Neuron (in vitro differentiated cells): ENCODE results near the gene OR2AE1.
"Not testable (repeated sequence)": the region's sequence is repeated elsewhere in the genome, so short reads cannot be mapped to it uniquely, and the experiment has no call there.

Experiments used
- H2AFZ ChIP-seq: one replicate; pipeline ENCODE4 v1.6.1; 2013; ENCODE audit warnings: low read depth, mild to moderate bottlenecking, inconsistent platforms, low read length, moderate library complexity
- H3K27me3 ChIP-seq: one replicate; pipeline ENCODE4 v1.6.1; 2013; ENCODE audit warnings: low read length; ENCODE audit not compliant: insufficient read depth
- H3K36me3 ChIP-seq: one replicate; pipeline ENCODE4 v1.6.1; 2013; ENCODE audit warnings: low read length; ENCODE audit not compliant: insufficient read depth
- H3K4me1 ChIP-seq: one replicate; pipeline ENCODE4 v1.6.1; 2013; ENCODE audit warnings: low read length; ENCODE audit not compliant: insufficient read depth
- H3K4me3 ChIP-seq: 2 replicates; pipeline ENCODE4 v1.5.1; 2013; ENCODE audit warnings: mild to moderate bottlenecking, low read length, moderate library complexity
- H3K9me3 ChIP-seq: one replicate; pipeline ENCODE4 v1.6.1; 2013; ENCODE audit warnings: low read length

Gene OR2AE1

DNA sequence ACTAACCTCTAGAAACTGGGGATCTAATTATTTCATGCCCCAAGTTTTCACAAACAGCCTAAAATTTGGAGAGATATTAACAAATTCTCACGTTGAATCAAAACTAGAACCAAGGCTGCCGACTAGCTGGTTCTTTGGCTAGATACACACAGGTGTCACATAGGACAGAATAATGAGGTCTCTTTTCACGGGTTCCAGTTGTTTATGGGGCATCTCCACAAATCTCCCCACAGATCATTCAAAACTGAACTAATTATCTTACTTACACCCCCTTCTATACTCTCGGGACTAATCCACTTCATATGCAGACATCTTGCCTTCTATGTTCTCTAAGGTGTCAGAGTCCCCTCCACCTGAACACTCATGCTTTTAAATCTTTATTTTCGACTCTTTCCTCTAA, 16.4 kb upstream of the OR2AE1 start:
- no peak overlapping the region for H2AFZ ChIP-seq
- H3K4me1 ChIP-seq: no peaks in the 10 kb centered on the region
- no peaks in the 10 kb centered on the region for H3K36me3 ChIP-seq
- no peak overlapping the region for H3K4me3 ChIP-seq
- no peaks in the 10 kb centered on the region for H3K9me3 ChIP-seq
- H3K27me3 ChIP-seq: no peaks in the 10 kb centered on the region

DNA sequence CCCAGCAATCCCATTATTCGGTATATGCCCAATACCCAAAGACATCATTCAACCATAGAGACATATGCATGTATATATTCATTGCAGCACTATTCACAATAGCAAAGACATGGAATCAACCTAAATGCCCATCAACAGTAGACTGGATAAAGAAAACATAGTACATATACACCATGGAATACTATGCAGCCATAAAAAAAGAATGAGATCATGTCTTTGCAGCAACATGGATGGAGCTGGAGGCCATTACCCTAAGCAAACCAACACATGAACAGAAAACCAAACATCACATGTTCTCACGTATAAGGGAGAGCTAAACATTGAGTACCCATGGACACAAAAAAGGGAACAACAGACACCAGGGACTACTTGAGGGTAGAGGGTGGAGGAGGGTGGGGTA, 13.5 kb upstream of the OR2AE1 start:
- H3K27me3 ChIP-seq, H3K4me1 ChIP-seq, H3K4me3 ChIP-seq, H2AFZ ChIP-seq, H3K36me3 ChIP-seq, H3K9me3 ChIP-seq: not testable (repeated sequence)

DNA sequence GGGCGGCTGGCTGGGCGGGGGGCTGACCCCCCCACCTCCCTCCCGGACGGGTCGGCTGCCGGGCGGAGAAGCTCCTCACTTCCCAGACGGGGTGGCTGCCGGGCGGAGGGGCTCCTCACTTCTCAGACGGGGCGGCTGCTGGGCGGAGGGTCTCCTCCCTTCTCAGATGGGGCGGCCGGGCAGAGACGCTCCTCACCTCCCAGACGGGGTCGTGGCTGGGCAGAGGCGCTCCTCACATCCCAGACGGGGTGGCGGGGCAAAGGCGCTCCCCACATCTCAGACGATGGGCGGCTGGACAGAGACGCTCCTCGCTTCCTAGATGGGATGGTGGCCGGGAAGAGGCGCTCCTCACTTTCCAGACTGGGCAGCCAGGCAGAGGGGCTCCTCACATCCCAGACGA, 11.5 kb upstream of the OR2AE1 start:
- H2AFZ ChIP-seq, H3K4me3 ChIP-seq: not testable (repeated sequence)

DNA sequence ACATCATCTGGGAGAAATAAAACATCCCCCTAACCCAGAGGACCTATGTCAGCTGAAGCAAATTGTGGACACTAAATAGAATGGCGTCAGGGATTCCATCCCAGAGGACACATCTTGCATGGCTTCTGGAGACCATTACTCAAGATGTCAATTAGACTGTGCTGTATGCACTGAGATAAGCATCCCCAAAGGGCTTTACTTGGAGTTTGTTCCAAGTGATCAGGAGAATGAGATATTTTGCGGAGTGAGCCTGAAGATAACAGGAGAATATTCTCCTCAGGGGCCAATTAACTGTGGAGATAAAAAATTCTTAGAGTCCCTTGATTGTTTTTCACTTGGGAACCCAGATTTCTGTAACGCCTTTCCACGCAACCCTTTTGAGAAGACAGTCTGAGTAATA, 4.5 kb upstream of the OR2AE1 start:
- Histone ChIP-seq H2AFZ (no peak overlapping the region), H3K4me1 (no peaks in the 10 kb centered on the region), H3K9me3 (no peaks in the 10 kb centered on the region), H3K27me3 (no peaks in the 10 kb centered on the region), H3K4me3 (no peak overlapping the region), H3K36me3 (no peaks in the 10 kb centered on the region)

More for the DNA sequence above, 11.5 kb upstream of the OR2AE1 start:
- H3K27me3 ChIP-seq, H3K36me3 ChIP-seq, H3K9me3 ChIP-seq, H3K4me1 ChIP-seq: not testable (repeated sequence)

DNA sequence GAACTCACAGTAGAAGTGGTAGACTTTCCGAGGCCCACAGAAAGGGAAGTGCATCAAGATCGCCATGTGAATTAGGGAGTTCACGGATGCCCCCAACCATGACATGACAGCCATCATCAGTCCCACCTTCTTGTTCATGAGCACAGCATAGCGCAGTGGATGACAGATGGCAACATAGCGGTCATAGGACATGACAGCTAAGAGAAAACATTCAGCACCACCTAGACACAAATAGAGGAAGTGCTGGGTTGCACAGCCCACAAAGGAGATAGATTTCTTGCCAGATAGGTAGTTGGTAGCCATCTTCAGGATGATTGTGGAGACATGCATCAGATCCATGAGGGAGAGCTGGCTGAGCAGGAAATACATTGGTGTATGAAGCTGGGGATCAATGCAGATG, 342 bp downstream of the OR2AE1 start:
- Histone ChIP-seq H3K9me3 (no peaks in the 10 kb centered on the region), H3K4me1 (no peaks in the 10 kb centered on the region), H2AFZ (no peak overlapping the region), H3K27me3 (no peaks in the 10 kb centered on the region), H3K4me3 (no peak overlapping the region), H3K36me3 (no peaks in the 10 kb centered on the region)

DNA sequence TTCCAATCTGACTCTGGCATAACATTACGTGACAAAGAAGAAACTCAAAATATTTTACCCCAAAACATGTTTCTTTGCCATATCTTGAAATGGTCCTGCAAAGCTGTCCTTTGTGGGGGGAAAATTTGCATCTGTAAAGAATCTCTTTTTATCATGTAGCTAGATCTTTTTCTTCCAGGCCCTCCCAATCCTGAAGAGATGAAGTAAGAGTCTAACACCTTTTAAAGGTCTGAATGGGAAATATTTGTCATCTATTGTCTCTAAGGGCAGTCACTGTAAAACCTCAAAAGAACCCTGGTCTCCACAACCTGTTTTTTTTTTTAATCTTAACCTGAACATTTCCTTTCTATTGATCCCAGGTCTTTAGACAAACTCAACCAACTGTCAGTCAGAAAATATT, 8.6 kb downstream of the OR2AE1 start:
- H3K4me3 ChIP-seq: no peak overlapping the region

DNA sequence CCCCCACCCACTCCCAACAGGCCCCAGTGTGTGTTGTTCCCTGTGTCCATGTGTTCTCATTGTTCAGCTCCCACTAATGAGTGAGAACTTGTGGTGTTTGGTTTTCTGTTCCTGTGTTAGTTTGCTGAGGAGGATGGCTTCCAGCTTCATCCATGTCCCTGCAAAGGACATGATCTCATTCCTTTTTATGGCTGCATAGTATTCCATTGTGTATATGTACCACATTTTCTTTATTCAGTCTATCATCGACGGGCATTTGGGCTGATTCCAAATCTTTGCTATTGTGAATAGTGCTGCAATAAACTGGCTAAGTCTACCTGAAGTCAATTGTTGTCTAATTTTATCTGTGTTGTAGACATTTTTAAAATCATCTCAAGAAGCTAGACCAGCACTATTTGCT, 9.4 kb downstream of the OR2AE1 start:
- not testable (repeated sequence) for H3K36me3 ChIP-seq, H3K4me1 ChIP-seq, H3K9me3 ChIP-seq, H3K4me3 ChIP-seq, H3K27me3 ChIP-seq, H2AFZ ChIP-seq

More for the DNA sequence above, 8.6 kb downstream of the OR2AE1 start:
- Histone ChIP-seq H3K9me3 (no peaks in the 10 kb centered on the region), H2AFZ (no peak overlapping the region), H3K4me1 (no peaks in the 10 kb centered on the region), H3K27me3 (peaks cover 2% of the 10 kb centered on the region), H3K36me3 (no peaks in the 10 kb centered on the region)

DNA sequence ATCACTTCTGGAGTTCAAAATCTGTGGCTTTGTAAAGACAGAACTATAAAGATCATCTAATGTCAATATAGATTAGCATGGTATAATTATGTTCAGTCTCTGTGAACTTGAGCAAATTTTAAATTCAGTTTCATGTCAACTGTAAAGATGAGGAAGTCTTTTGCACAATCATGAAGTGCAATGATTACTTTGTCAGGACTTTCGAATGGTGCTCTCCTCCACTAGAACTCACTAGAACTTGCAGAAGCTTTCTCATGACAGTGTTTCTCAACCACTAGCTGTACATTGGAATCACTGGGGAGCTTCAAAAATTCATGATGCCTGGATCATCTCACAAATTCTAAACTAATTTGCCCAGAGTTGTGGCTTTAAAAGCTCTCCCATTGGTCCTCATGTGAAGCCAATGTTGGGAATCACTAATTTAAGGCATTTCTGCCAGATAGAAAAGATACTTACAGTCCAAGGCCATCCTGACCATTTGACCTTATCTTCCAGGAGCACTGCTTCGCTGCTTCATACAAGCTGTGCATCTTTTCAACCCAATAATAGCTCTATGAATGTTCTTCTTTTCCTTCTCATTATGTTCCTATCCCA, 12.9 kb downstream of the OR2AE1 start:
- Histone ChIP-seq H3K4me1 (no peaks in the 10 kb centered on the region), H3K9me3 (no peaks in the 10 kb centered on the region), H3K4me3 (no peak overlapping the region), H2AFZ (no peak overlapping the region), H3K36me3 (no peaks in the 10 kb centered on the region), H3K27me3 (peaks cover 7% of the 10 kb centered on the region)

DNA sequence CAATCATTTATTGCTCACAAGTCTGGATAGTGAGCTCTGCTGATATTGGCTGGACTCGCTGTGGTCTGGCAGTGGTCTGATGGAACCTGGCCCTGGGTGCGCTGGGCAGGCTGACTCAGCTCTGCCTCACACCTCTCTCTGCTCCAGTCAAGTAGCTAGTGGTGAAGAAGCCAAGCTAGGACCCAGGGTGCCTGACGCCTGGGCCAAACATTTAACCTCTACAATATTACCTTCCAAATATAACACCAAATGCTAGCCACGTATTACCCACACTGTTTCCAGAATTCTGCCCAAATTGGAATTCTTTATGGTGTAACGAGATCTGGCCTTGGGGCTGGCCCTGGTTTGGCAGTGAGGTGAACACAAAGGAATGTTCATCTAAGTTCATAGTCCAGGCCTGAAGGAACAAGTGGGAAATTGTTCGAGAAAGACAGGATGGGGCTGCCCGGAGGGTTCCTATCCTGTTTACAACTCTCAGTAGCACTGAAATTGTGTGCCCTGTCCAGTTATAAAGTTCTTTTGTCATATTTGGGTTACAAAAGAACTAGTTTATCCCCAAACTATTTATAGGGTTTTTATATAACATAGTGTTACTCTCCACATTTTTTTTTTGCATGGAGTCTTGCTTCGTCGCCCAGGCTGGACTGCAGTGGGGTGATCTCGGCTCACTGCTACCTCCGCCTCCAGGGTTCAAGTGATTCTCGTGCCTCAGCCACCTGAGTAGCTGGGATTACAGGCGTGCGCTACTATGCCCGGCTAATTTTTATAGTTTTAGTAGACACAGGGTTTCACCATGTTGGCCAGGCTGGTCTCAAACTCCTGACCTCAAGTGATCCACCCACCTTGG, 16.3 kb downstream of the OR2AE1 start:
- no peaks in the 10 kb centered on the region for H3K9me3 ChIP-seq
- peaks cover 7% of the 10 kb centered on the region for H3K27me3 ChIP-seq
- no peaks in the 10 kb centered on the region for H3K36me3 ChIP-seq
- H3K4me3 ChIP-seq: no peak overlapping the region
- H2AFZ ChIP-seq: no peak overlapping the region
- H3K4me1 ChIP-seq: no peaks in the 10 kb centered on the region

DNA sequence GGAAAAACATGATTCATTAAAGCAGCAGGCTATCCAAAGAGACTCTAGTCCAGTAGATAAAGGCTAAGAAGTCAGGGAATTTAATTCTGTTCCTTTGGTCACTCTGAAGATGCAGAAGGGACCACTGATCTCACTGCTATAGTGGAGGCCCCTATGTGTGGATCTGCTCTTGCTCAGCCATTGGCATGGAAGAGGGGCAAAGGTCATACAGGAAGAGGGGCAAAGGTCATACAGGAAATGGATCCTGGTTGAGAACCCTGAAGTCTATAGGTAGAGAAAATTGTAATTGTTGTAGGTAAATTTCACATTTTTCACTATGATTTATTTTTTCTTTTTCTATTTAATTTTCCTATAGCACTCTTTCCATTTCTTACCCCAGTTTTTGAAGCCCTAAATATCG, 21.6 kb downstream of the OR2AE1 start:
- H3K36me3 ChIP-seq: no peaks in the 10 kb centered on the region
- no peak overlapping the region for H3K4me3 ChIP-seq
- no peak overlapping the region for H2AFZ ChIP-seq
- no peaks in the 10 kb centered on the region for H3K27me3 ChIP-seq
- no peaks in the 10 kb centered on the region for H3K9me3 ChIP-seq
- H3K4me1 ChIP-seq: no peaks in the 10 kb centered on the region

DNA sequence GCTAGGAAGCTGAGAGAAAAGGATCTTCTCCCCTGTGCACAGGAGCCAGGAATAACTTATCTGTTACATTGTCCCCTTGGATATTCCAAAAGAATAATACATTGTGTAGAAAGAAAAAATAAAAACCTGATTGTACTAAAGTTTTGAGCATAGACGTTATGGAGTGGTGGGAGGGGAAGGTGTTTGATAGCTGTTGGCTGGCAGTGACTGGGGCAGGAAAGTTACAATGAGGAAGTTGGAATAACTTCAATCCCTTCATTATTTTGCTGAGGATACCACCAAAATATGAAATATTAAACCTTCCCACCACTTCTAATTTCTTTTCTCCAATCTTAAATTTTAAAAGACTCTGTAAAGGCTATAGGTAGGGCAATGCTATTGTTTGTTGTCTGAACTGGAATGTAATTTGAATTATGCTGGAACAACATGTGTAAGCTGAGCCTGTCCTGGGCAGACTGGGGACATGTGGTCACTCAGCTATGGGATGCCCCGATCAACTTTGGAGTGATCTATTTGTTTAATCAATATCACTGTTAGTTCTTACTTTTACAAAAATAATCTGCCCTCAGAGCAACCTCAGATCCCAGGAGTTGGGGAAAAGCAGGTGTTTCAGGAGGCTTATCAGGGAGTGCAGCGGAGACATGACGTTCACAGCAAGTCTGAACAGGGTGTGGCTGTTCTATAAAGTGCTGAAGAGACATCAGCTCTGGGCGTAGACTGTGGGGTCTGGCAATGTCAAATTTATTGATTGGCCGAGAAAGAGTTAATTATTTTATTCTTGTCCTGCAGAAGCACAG, 28.2 kb downstream of the OR2AE1 start:
- no peaks in the 10 kb centered on the region for H3K36me3 ChIP-seq
- no peak overlapping the region for H3K4me3 ChIP-seq
- peaks cover 4% of the 10 kb centered on the region for H3K27me3 ChIP-seq
- H3K4me1 ChIP-seq: no peaks in the 10 kb centered on the region
- no peak overlapping the region for H2AFZ ChIP-seq
- no peaks in the 10 kb centered on the region for H3K9me3 ChIP-seq

DNA sequence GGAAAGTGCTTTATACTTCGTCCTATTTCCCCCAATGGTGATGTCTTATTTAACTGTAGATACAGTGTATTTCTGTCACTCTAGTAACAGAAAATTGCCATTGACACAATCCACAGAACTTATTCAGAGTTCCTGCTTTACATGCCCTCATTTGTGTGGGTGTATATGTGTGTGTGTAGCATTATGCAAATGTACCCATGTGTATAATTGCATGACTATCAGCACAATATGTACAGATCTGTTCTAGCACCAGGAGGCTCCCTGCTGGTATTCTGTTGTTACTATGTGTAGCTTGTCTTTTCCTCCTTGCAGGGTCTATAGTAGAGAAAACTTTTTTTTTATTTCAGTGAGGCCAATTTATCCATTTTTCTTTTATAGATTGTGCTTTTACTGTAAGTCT, 32.5 kb downstream of the OR2AE1 start:
- Histone ChIP-seq H3K4me3 (no peak overlapping the region), H3K27me3 (peaks cover 16% of the 10 kb centered on the region), H3K9me3 (no peaks in the 10 kb centered on the region), H3K4me1 (peaks cover 1% of the 10 kb centered on the region), H3K36me3 (no peaks in the 10 kb centered on the region), H2AFZ (no peak overlapping the region)

DNA sequence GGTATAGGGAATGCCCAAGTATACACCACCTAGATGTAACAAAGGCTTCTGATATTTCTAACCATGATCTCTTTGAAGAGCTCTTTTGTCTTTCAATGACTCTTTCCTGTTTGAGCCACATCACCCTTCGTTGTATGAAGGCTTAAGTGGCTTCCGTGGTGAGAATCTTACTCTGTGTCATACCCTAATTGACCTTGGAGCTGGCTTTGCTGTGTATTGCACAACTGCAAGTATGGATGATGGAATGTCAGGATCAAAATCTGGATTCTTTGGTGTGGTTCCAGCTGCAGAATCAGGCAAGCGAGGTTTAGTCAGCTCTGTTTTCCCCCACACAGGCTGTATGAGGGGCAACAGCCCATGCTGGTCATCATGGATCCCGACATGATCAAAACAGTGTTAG, 33.0 kb downstream of the OR2AE1 start:
- Histone ChIP-seq H3K9me3 (no peaks in the 10 kb centered on the region), H3K27me3 (peaks cover 19% of the 10 kb centered on the region), H3K4me1 (peaks cover 2% of the 10 kb centered on the region), H3K4me3 (no peak overlapping the region), H3K36me3 (no peaks in the 10 kb centered on the region), H2AFZ (no peak overlapping the region)
